ENCODE data around the gene DISC1.

- TF ChIP-seq CTCF (IDR thresholded peaks at IDR 0.05) (no peak), POLR2A (IDR thresholded peaks at IDR 0.05) (no peak)
Measured at GRCh38 chr1:231629132-231629531, 2.5 kb downstream of the DISC1 start.

Measured in uterus (tissue), 2 donors.